AG04450 (cell line): ENCODE results near the gene CDCA5. TPM values are rescaled to one million over a fixed set of nuclear protein-coding genes. Genes with fewer than 3 reads are reported as not detected.
A peak's percentile ranks its signal among the peaks of the same experiment; 100 is the strongest.

ENCODE experiments used
- CTCF ChIA-PET: fragments of 300-600, 350-600 bp; formaldehyde crosslinking; extraction: SDS; loops from one replicate; lab custom pipeline; 2022; ENCODE audit warnings: antibody characterized with exemption, inconsistent platforms; lab: Charles Lee
- POLR2A ChIA-PET: fragments of 350-600 bp; formaldehyde crosslinking; extraction: SDS; loops from one replicate; lab custom pipeline; 2021; ENCODE audit warnings: antibody characterized with exemption, inconsistent platforms; lab: Yijun Ruan, JAX
- DNase-seq: peaks from one replicate; pipeline ENCODE4 v3.0.0-alpha.2; 2011; ENCODE audit warnings: low read depth, low spot score
- H3K27ac ChIP-seq: one replicate; pipeline ENCODE4 v1.5.1; 2012; ENCODE audit warnings: low read depth, low read length, control low read depth
- H3K27me3 ChIP-seq: one replicate; pipeline ENCODE4 v1.6.0; 2012; ENCODE audit warnings: low read length; ENCODE audit not compliant: control insufficient read depth, insufficient read depth
- H3K4me3 ChIP-seq: 2 replicates; pipeline ENCODE4 v1.5.1; 2011; ENCODE audit warnings: mild to moderate bottlenecking, low read depth, low read length, control low read depth
- H3K9me3 ChIP-seq: 2 replicates; pipeline ENCODE4 v1.5.1; 2012; ENCODE audit warnings: low read length; ENCODE audit not compliant: control insufficient read depth, insufficient read depth
- polyA plus RNA-seq: library from polyadenylated mRNA; depleted of rRNA; stranded (reverse); fragments of >200 nt; gene quantifications from 2 replicates; pipeline ENCODE4 v1.2.3, GENCODE V29; 2011
- TF ChIP-seq, protein P1 (sequence below): IDR thresholded peaks from 2 replicates; pipeline ENCODE4 v1.5.1; 2011; ENCODE audit warnings: low read depth, low read length, control low read depth, inconsistent platforms

CDCA5 gene
- polyA plus RNA-seq, 1 experiment, result 5.2 TPM

DNA sequence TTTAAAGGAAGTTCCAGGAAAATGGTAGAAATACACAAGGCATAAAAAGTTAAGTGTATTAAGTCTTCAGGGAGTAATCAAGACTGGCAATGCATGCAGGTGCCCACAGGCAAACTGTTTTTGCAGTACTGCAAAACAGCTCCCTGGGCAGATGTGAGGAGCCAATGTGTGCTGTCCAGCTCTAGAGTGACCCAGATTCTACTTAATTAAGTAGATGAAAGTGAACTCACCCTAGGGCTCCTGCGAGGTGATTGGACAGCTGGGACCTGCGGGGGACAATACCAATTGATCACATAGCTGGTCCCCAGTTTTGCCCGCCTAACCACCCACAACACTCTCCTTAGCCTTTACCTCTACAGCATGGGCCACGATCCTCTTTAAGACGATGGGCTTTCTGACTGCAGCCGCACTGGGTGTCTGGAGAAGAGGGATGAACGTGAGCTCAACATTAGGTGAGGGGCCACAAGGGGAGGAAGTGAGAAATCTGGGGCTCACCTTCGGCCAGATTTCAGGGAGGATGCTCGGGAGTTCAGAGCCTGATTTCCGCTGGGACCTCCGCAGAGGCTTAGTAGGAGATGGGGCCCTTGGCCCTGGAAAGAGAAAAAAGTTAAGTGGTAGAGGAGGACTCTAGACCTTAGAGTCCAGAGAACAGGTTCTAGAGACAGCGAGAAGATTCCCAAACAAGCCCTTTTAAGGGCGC, 556 bp downstream of the CDCA5 start:
- CTCF ChIA-PET, result interaction anchor here (1.1 to 1.3 kb wide), 2 partner anchors 69 to 70 kb away, joined by 3 to 6 read pairs; partner anchors contain the start of gene ARL2
- peak overlapping the region; percentile 98 for H3K27ac ChIP-seq
- H3K4me3 ChIP-seq, result peak overlapping the region; percentile 94
- no peak for DNase-seq
- no peaks in the 10 kb centered on the region; the same call in 1 of the 2 replicates for H3K9me3 ChIP-seq
- TF ChIP-seq, protein P1, sequence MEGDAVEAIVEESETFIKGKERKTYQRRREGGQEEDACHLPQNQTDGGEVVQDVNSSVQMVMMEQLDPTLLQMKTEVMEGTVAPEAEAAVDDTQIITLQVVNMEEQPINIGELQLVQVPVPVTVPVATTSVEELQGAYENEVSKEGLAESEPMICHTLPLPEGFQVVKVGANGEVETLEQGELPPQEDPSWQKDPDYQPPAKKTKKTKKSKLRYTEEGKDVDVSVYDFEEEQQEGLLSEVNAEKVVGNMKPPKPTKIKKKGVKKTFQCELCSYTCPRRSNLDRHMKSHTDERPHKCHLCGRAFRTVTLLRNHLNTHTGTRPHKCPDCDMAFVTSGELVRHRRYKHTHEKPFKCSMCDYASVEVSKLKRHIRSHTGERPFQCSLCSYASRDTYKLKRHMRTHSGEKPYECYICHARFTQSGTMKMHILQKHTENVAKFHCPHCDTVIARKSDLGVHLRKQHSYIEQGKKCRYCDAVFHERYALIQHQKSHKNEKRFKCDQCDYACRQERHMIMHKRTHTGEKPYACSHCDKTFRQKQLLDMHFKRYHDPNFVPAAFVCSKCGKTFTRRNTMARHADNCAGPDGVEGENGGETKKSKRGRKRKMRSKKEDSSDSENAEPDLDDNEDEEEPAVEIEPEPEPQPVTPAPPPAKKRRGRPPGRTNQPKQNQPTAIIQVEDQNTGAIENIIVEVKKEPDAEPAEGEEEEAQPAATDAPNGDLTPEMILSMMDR, result no peak
- H3K27me3 ChIP-seq, result no peaks in the 10 kb centered on the region
- POLR2A ChIA-PET, result no interaction called here

DNA sequence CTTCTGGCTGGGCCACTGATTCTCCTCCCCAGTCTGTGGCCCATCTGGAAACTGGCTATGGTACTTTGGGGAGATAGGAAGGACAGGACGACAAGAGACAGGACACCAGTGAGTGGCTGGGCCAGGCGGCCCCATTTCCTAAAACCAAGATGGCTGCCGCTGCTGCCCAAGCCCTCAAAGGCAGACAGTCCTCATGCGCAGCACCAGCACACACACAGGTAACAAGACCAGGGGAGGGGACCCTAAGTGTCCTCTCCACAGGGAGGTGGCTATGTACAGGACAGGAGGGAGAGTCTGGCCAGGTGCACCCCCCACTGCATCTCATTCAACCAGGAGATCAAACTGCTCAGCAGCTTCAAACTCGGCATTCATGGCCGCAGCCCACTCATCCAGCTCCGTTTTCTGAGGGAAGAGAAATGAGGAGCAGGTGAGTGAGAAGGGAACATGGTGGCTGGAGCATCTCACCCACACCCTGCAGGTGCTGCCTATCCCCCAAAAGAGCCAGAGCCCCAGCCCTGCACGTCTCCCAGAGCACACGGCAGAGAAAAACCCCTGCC, 5.0 kb downstream of the CDCA5 start:
- TF ChIP-seq, protein P1, result no peak
- DNase-seq, result no peak
- Histone ChIP-seq H3K27ac (no peak overlapping the region), H3K9me3 (no peaks in the 10 kb centered on the region; the same call in 1 of the 2 replicates), H3K4me3 (no peak overlapping the region), H3K27me3 (no peaks in the 10 kb centered on the region)
- CTCF ChIA-PET, result no interaction called here
- POLR2A ChIA-PET, result no interaction called here

DNA sequence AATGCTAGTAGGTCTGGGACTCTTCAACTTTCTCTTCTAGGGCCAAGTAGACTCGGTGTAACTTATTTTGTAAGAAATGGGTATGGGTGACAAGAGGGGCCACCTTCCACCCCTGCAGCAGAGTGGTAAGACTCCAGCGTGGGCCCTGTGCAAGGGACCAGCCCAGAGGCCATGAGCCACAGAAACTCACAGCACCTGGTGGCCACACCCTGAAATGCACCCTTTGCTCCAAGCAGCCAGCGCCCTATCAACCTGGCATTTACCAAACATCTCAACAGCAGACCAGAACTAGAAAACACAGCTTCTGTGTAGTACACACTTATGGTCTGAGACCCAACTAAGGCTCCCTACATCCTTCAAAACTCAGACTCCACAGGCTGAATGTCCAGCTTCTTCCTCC, 5.7 kb downstream of the CDCA5 start:
- TF ChIP-seq, protein P1, result peak; percentile 57
- H3K9me3 ChIP-seq, result no peaks in the 10 kb centered on the region
- no peaks in the 10 kb centered on the region for H3K27me3 ChIP-seq
- no peak for DNase-seq
- POLR2A ChIA-PET, result no interaction called here
- H3K27ac ChIP-seq, result no peak overlapping the region
- H3K4me3 ChIP-seq, result no peak overlapping the region
- CTCF ChIA-PET, result no interaction called here

DNA sequence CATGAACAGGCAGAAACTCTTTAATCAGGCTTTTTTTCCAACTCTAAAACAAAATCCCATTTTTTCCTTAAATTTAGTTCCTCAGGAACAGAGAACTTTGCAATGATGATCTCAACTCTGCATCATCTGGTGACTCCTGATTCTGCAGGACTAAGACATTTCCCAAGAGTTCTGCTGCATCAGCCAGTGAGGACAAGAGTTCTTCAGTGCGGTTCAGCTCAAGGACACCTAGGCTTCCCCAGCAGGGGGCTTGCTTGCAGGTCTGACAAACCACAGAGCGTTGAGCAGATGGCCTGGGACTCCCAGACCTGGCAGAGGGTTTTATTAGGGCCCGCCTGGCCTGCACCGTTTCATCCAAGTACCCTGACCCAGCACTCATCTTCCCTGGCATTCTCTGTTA, 6.4 kb downstream of the CDCA5 start:
- TF ChIP-seq, protein P1, result no peak
- DNase-seq, result no peak
- ChIA-PET CTCF (interaction anchor here (0.9 kb wide), 1 partner anchor 19 kb away, joined by 3 read pairs; no protein-coding TSS in a partner anchor), POLR2A (no interaction called here)
- Histone ChIP-seq H3K9me3 (no peaks in the 10 kb centered on the region), H3K27ac (no peak overlapping the region), H3K27me3 (no peaks in the 10 kb centered on the region), H3K4me3 (no peak overlapping the region)

DNA sequence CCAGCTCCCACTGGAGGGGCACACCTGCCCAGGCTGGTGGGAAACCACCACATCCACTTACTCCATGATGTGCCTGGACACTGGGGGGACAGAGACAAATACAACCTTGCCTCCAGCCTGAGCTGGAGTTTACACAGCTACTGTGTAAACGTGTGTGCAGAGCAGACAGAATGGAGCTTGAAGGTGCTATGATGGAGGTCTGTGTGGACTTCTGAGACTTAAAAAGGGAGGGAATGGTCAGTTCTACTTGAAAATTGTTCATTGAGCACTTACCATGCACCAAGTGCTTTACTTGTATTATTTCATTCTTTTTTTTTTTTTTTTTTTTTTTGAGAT, 11.2 kb downstream of the CDCA5 start:
- TF ChIP-seq, protein P1, result no peak
- ChIA-PET CTCF (interaction anchor here (0.7 kb wide), 1 partner anchor 384 kb away, joined by 6 read pairs; no protein-coding TSS in a partner anchor), POLR2A (no interaction called here)
- DNase-seq, result no peak
- H3K27ac ChIP-seq, result no peak overlapping the region
- no peaks in the 10 kb centered on the region for H3K9me3 ChIP-seq
- H3K4me3 ChIP-seq, result no peak overlapping the region
- no peaks in the 10 kb centered on the region for H3K27me3 ChIP-seq
